Fibroblast of peridontal ligament (primary cell): ENCODE results near the gene SRSF12.
A peak's percentile ranks its signal among the peaks of the same experiment; 100 is the strongest.

Source experiments
- DNase-seq: peaks from one replicate; pipeline ENCODE4 v3.0.0-alpha.2; 2010; ENCODE audit errors: extremely low read depth

The SRSF12 gene

GRCh38 chr6:89117211-89118108 lies at the start of gene SRSF12:
TSS of gene SRSF12 (minus strand) at chr6:89118071. CDS start at chr6:89117887, 184 bp downstream.
- peak; percentile 11 for DNase-seq

GRCh38 chr6:89162047-89162371 lies 44.1 kb upstream of the SRSF12 start:
- DNase-seq, result no peak

- DNase-seq, result peak; percentile 80
Observed at GRCh38 chr6:89161326-89162046, 43.6 kb upstream of the SRSF12 start.

- DNase-seq, result no peak
Observed at GRCh38 chr6:89160331-89161092, 42.6 kb upstream of the SRSF12 start.

GRCh38 chr6:89154131-89154530 lies 36.3 kb upstream of the SRSF12 start:
- no peak for DNase-seq

- no peak for DNase-seq
Observed at GRCh38 chr6:89148016-89148750, 30.3 kb upstream of the SRSF12 start.

- peak; percentile 46 for DNase-seq
Observed at GRCh38 chr6:89146718-89147700, 29.1 kb upstream of the SRSF12 start.

GRCh38 chr6:89145956-89146717 lies 28.3 kb upstream of the SRSF12 start, which contains the start of gene PM20D2:
TSS of gene PM20D2 (plus strand) at chr6:89146055. CDS start at chr6:89146145, 90 bp downstream.
- DNase-seq, result peak; percentile 18

- peak; percentile 29 for DNase-seq
Observed at GRCh38 chr6:89145091-89145955, 27.5 kb upstream of the SRSF12 start.

GRCh38 chr6:89144354-89144906 lies 26.6 kb upstream of the SRSF12 start:
- no peak for DNase-seq

GRCh38 chr6:89140347-89141156 lies 22.7 kb upstream of the SRSF12 start:
- DNase-seq, result no peak

GRCh38 chr6:89139509-89140346 lies 21.9 kb upstream of the SRSF12 start:
- no peak for DNase-seq

- no peak for DNase-seq
Observed at GRCh38 chr6:89138173-89138572, 20.3 kb upstream of the SRSF12 start.

GRCh38 chr6:89134723-89135122 lies 16.9 kb upstream of the SRSF12 start:
- DNase-seq, result no peak

- DNase-seq, result no peak
Observed at GRCh38 chr6:89133981-89134380, 16.1 kb upstream of the SRSF12 start.

- DNase-seq, result no peak
Observed at GRCh38 chr6:89132057-89132456, 14.2 kb upstream of the SRSF12 start.
